ENCODE results near the gene TMEM141.
"Not testable (repeated sequence)": the region's sequence is repeated elsewhere in the genome, so short reads cannot be mapped to it uniquely, and the experiment has no call there.

Gene TMEM141

DNA sequence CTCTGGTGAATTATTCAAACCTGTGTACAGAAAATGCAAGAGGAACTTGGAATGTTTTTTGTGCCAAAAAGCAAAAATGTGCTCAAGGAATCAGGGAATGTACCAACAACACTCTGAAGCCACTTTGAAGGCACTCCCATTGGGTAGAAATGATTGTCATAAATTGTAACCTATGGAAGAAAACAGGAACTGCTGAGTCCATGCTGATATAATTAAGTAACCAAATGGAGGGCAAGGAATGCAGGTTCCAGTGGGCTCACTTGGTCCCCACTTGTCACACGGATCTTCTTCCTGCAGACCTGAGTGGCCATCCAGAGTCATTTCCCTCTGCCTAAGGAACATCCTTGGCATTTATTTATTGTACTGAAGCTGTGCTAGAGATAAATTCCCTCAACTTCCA, 39.9 kb upstream of the TMEM141 start:
- TF ChIP-seq ZFX (IDR thresholded peaks at IDR 0.05; ENCODE audit: borderline replicate concordance) = no peak
- TF ChIP-seq, protein P1, sequence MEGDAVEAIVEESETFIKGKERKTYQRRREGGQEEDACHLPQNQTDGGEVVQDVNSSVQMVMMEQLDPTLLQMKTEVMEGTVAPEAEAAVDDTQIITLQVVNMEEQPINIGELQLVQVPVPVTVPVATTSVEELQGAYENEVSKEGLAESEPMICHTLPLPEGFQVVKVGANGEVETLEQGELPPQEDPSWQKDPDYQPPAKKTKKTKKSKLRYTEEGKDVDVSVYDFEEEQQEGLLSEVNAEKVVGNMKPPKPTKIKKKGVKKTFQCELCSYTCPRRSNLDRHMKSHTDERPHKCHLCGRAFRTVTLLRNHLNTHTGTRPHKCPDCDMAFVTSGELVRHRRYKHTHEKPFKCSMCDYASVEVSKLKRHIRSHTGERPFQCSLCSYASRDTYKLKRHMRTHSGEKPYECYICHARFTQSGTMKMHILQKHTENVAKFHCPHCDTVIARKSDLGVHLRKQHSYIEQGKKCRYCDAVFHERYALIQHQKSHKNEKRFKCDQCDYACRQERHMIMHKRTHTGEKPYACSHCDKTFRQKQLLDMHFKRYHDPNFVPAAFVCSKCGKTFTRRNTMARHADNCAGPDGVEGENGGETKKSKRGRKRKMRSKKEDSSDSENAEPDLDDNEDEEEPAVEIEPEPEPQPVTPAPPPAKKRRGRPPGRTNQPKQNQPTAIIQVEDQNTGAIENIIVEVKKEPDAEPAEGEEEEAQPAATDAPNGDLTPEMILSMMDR (IDR thresholded peaks at IDR 0.05) = no peak
- H3K27ac ChIP-seq = no peak overlapping the region

DNA sequence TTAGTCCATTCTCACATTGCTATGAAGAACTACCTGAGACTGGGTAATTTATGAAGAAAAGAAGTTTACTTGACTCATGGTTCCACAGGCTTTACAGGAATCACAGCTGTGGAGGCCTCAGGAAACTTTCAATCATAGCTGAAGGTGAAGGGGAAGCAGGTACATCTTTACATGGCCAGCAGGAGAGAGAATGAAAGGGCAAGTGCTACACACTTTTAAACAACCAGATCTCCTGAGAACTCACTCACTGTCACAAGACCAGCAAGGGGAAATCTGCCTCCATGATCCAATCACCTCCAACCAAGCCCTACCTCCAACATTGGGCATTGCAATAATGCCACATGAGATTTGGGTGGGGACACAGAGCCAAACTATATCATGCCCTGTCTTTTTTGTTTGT, 39.3 kb upstream of the TMEM141 start:
- TF ChIP-seq, protein P1 (IDR thresholded peaks at IDR 0.05) = no peak
- TF ChIP-seq ZFX (IDR thresholded peaks at IDR 0.05; ENCODE audit: borderline replicate concordance) = no peak
- no peak overlapping the region for H3K27ac ChIP-seq

DNA sequence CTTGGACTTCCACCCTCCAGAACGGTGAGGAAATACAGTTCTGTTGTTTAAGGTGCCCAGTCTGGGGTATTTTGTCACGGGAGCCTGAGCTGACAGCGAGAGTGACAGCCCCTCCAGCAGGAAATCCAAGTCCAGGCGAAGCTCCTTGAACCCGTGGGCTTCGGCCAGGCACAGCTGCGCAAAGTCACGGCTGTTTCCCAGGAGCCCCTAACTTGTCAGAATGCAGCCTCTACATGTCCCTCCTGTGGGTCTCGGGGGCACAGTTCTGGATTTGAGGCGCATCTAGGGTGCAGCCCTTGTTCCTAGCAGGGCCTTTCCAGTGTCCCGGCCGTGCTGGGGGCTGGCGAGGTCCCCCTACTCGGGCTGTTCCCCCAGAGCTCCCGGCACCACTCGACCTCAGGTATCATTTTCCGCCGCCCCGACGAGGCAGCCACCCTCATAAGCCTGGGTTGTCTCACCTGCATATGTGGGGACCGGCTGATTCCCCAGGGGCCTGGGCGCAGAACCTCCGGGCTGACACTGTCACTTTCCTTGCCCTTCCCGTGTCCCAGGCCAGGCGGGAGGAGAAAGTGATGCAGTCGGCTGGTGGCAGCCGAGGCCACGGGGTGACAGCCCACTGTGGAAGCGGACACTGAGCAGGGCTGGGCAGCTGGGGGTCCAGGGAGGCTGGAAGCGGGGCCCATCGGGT, 37.6 kb upstream of the TMEM141 start:
- H3K27ac ChIP-seq = no peak overlapping the region
- TF ChIP-seq ZFX (IDR thresholded peaks at IDR 0.05; ENCODE audit: borderline replicate concordance) = no peak
- TF ChIP-seq, protein P1 (IDR thresholded peaks at IDR 0.05) = no peak

DNA sequence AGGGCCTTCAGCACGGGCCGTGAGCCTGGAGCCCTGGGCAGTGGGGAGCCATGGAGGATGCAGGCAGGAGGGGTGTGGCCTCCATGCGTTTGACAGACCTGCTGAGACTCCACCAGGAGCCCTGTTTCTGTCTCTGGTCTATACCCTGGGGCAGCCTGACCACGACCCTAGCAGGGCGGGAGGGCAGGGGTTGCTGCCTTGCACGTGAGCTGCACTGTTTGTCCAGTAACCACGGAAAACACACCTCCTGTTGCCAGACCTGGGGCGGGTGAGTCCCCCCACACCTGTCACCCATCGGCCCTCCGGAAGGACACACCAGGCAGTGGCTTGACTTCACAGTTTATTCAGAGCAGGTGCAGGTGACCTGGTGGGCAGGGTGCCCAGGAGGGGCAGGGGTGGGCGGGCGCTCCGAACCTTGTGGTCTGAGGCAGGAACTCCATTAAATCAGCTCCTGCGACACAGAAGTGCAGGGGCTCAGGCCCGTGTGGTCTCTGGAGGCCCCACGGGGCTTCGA, 37.0 kb upstream of the TMEM141 start:
- H3K27ac ChIP-seq = no peak overlapping the region
- TF ChIP-seq ZFX (IDR thresholded peaks at IDR 0.05; ENCODE audit: borderline replicate concordance) = no peak
- TF ChIP-seq, protein P1 (IDR thresholded peaks at IDR 0.05) = no peak

DNA sequence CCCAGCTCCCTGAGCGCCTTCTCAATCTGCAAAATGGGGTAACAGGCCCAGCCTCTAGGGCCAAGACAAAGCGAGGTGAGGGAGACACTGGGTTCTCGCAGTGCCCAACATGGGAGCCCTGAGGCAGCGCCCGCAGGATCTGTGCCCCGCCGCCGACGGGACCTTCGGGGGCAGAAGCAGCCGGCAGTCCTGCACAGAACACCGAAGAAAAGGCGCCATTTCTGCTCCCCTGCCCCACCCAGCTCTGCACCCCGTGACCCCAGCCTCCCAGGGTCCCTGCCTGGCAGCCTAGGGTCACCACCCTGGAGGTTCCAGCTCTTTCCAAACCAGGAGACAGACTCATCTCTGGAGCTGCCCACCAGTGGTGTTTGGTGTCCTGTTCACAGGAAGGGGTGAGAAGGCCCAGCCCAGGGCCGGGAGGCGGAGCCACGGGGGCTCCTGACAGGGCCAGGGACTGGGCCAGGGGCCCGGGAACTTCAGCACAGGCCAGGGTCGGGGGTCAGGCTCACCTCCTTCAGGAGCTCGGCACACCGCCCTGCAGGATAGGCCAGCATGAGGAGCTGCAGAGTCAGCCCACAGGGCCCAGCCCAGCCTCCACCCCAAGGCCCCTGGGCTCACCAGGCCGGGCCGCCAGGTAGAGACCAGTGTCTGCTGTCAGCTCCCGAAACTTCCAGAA, 36.4 kb upstream of the TMEM141 start:
- no peak overlapping the region for H3K27ac ChIP-seq

DNA sequence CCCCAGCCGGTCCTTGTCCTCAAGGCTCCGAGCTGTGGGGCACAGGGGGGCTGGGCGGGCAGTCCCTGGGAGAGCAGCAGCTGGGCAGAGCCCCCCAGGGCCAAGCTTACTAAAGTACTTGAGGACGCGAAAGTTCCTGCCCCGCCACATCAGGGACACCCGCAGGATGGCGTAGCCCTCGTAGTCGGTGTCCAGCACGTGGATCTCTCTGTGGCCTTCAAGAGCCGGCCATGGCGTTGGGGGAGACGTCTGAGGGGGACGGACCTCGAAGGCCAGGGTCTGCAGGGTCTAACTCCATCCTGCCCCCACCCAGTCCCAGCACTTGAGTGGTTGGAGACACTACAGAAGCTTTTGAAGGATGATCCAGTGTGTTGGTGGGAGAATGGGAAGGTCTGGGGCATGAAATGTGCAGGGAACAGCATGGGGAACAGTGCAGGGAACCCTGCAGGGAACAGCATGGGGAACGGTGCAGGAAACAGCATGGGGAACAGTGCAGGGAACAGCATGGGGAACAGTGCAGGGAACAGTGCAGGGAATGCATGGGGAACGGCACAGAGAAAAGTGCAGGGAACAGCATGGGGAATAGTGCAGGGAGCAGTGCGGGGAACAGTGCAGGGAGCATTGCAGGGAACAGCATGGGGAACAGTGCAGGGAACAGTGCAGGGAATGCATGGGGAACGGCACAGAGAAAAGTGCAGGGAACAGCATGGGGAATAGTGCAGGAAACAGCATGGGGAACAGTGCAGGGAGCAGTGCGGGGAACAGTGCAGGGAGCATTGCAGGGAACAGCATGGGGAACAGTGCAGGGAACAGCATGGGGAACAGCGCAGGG, 35.6 kb upstream of the TMEM141 start:
- H3K27ac ChIP-seq = not testable (repeated sequence)

More for the DNA sequence above, 36.4 kb upstream of the TMEM141 start:
- no peak for TF ChIP-seq ZFX (IDR thresholded peaks at IDR 0.05; ENCODE audit: borderline replicate concordance)
- TF ChIP-seq, protein P1 (IDR thresholded peaks at IDR 0.05) = no peak

DNA sequence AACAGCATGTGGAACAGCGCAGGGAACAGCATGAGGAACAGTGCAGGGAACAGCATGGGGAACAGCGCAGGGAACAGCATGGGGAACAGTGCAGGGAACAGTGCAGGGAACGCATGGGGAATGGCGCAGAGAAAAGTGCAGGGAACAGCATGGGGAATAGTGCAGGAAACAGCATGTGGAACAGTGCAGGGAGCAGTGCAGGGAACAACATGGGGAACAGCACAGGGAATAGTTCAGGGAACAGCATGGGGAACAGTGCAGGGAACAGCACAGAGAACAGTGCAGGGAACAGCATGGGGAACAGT, 35.1 kb upstream of the TMEM141 start:
- TF ChIP-seq, protein P1 (IDR thresholded peaks at IDR 0.05) = no peak
- no peak for TF ChIP-seq ZFX (IDR thresholded peaks at IDR 0.05; ENCODE audit: borderline replicate concordance)

More for the DNA sequence above, 35.1 kb upstream of the TMEM141 start:
- H3K27ac ChIP-seq = no peak overlapping the region
